Lower lobe of right lung (tissue), 2 donors: Measurements from ENCODE around the gene APH1A. TPM values are rescaled to one million over a fixed set of nuclear protein-coding genes. Genes with fewer than 3 reads are reported as not detected.
A peak's percentile ranks its signal among the peaks of the same experiment; 100 is the strongest.

Experiments used
- ATAC-seq, 2 donors: fragments of 200-7000 bp; cut with Tn5 transposase; one replicate each; pipeline ENCODE4 v1.9.1; 2020 to 2022; ENCODE audit warnings: mild to moderate bottlenecking in 2 of 2, moderate library complexity in 2 of 2
- DNase-seq: peaks from one replicate; pipeline ENCODE4 v3.0.0-alpha.2; 2020
- H3K27ac ChIP-seq: fragments of 200-600 bp; one replicate; pipeline ENCODE4 v1.8.0; 2022
- H3K27me3 ChIP-seq: fragments of 200-600 bp; one replicate; pipeline ENCODE4 v1.8.0; 2022; ENCODE audit warnings: low read depth
- H3K36me3 ChIP-seq: fragments of 200-600 bp; one replicate; pipeline ENCODE4 v1.8.0; 2022; ENCODE audit warnings: mild to moderate bottlenecking
- H3K4me1 ChIP-seq: fragments of 200-600 bp; one replicate; pipeline ENCODE4 v1.8.0; 2022
- H3K4me3 ChIP-seq: fragments of 200-600 bp; one replicate; pipeline ENCODE4 v1.8.0; 2022; ENCODE audit warnings: mild to moderate bottlenecking
- H3K9me3 ChIP-seq: fragments of 200-600 bp; one replicate; pipeline ENCODE4 v1.8.0; 2022
- CTCF ChIP-seq: fragments of 200-600 bp; IDR thresholded peaks from one replicate; pipeline ENCODE4 v1.8.0; 2022; ENCODE audit warnings: antibody characterized with exemption, mild to moderate bottlenecking
- intact Hi-C: fragments of 100-400 bp; cut with DNase I; formaldehyde crosslinking; loops from one replicate; pipeline ENCODE4 v1.11.0; 2022
- total RNA-seq: library from RNA; stranded (reverse); fragmentation: NEBNext Ultra II Directional; extraction: Animal tissue kit (Norgen Biotek cat#: 25700); gene quantifications from one replicate; pipeline ENCODE4 v1.2.1, GENCODE V29; 2021
- donor health status: DM: no; HTN: yes; CAD: no; lungs with severe emphysema.

Gene APH1A
- total RNA-seq, 1 donor from 2014 or later: 129 TPM

GRCh38 chr1:150302338-150302737, 33.5 kb upstream of the APH1A start:
- intact Hi-C loops: no loop called here
- Histone ChIP-seq H3K27me3 (no peaks in the 10 kb centered on the region), H3K9me3 (no peaks in the 10 kb centered on the region), H3K36me3 (peaks cover 87% of the 10 kb centered on the region), H3K4me3 (no peak overlapping the region), H3K27ac (no peak overlapping the region), H3K4me1 (no peaks in the 10 kb centered on the region)
- DNase-seq: no peak
- no peak for TF ChIP-seq CTCF
- peak in 1 of 2 donors; percentile 16 for ATAC-seq

- no peak for TF ChIP-seq CTCF
- no peak overlapping the region for H3K4me3 ChIP-seq
- intact Hi-C loops: no loop called here
- no peak for DNase-seq
- ATAC-seq: no peak
- H3K27me3 ChIP-seq: no peaks in the 10 kb centered on the region
- H3K36me3 ChIP-seq: peaks cover 88% of the 10 kb centered on the region
- no peaks in the 10 kb centered on the region for H3K4me1 ChIP-seq
- no peak overlapping the region for H3K27ac ChIP-seq
- H3K9me3 ChIP-seq: no peaks in the 10 kb centered on the region
Observed at GRCh38 chr1:150299716-150300115, 30.9 kb upstream of the APH1A start.

- Histone ChIP-seq H3K27me3 (no peaks in the 10 kb centered on the region), H3K36me3 (peaks cover 52% of the 10 kb centered on the region), H3K27ac (no peak overlapping the region), H3K4me3 (no peak overlapping the region), H3K9me3 (no peaks in the 10 kb centered on the region), H3K4me1 (peaks cover 6% of the 10 kb centered on the region)
- intact Hi-C loops: no loop called here
- ATAC-seq: no peak
- DNase-seq: no peak
- no peak for TF ChIP-seq CTCF
Observed at GRCh38 chr1:150295476-150295875, 26.7 kb upstream of the APH1A start.

GRCh38 chr1:150293433-150294253, 24.8 kb upstream of the APH1A start, which contains the start of gene MRPS21:
Gene MRPS21 (plus strand): TSS chr1:150293861. CDS start chr1:150294367, 506 bp downstream.
- intact Hi-C loops: no loop called here
- no peaks in the 10 kb centered on the region for H3K27me3 ChIP-seq
- peaks cover 34% of the 10 kb centered on the region for H3K36me3 ChIP-seq
- H3K4me3 ChIP-seq: peak within 1 kb of the TSS; percentile 73
- H3K27ac ChIP-seq: peak within 1 kb of the TSS; percentile 90
- no peak for TF ChIP-seq CTCF
- peaks cover 6% of the 10 kb centered on the region for H3K4me1 ChIP-seq
- ATAC-seq (peak; percentile 98 to 99), DNase-seq (peak; percentile 93)
- H3K9me3 ChIP-seq: no peaks in the 10 kb centered on the region

- intact Hi-C loops: no loop called here
- no peak overlapping the region for H3K4me3 ChIP-seq
- DNase-seq (no peak), ATAC-seq (no peak)
- peaks cover 6% of the 10 kb centered on the region for H3K36me3 ChIP-seq
- TF ChIP-seq CTCF: no peak
- H3K27ac ChIP-seq: no peak overlapping the region
- no peaks in the 10 kb centered on the region for H3K27me3 ChIP-seq
- H3K4me1 ChIP-seq: no peaks in the 10 kb centered on the region
- no peaks in the 10 kb centered on the region for H3K9me3 ChIP-seq
Observed at GRCh38 chr1:150288822-150289221, 20.0 kb upstream of the APH1A start.
